ENCODE results near the gene CDKAL1. TPM values are rescaled to one million over a fixed set of nuclear protein-coding genes. Genes with fewer than 3 reads are reported as not detected.
A peak's percentile ranks its signal among the peaks of the same experiment; 100 is the strongest.

The CDKAL1 gene
- total RNA-seq: 33.2 and 34.3 TPM in 2 replicates
- long read RNA-seq, transcript CDKAL1-201 (16 exons, 3,272 nt): major isoform, 41 of 174 reads
- long read RNA-seq, partial matches to known transcripts: 23 of 174 reads
- long read RNA-seq, other reads (novel, unspliced or antisense): 108 of 174 reads

DNA sequence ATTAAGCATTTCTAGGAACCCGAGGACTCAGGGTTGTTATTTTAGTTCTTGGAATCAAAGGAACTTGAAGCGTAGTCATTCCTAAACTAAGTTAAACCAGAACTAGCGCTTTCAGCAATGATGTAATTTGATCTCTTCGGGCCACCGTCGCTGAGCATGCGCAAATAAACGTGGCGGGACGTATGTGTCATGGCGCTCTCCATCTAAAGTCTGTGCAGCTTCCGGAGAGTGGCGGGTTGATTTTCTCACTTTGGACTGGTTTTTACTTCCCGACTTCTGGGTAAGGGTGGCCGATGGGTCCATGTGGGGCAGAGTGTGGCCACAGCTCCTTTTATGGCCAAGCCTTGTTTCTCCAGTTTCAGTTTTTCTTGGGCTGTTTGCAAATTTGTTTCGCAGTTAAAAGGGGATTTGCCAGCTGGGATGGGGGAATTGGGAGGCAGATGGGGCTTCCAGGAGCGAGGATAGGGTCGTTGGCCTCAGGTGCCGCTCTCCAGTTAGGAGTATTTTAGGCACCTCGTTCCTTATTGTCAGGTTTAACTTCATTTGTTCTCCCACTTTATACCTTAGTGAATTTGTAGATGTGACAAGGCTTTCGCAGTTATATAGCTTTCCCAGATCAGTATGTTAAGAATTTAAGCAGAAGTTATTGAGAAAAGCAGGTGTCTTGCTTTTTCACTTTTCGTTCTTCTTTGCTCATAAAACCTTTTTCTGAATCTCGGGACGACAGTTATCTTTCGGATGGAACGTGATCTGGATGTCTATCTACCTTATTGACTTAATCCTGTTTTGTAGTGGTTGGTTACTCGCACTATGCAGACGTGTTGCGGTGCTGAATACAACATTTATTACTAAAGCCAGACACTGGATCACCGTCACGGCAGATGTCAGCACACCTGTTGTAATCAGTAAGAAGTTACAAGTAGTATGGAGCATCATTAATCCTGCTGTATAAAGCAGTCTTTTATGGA is at the start of gene CDKAL1:
Gene CDKAL1, plus strand, starts transcription at position 163 of the 968 bp plus-strand sequence. CDS start 11,894 bp downstream, outside the sequence.
- Mint-ChIP-seq H3K4me3 (ENCODE audit: low read depth) (peak within 1 kb of the TSS; percentile 99), H3K27ac (peak within 1 kb of the TSS; percentile 98), H3K9me3 (ENCODE audit: low read depth) (no peaks in the 10 kb centered on the region), H3K36me3 (ENCODE audit: insufficient read depth) (peaks cover 5% of the 10 kb centered on the region), H3K27me3 (no peaks in the 10 kb centered on the region), H3K4me1 (ENCODE audit: low read depth) (peaks cover 17% of the 10 kb centered on the region)
- TF ChIP-seq, protein P1, sequence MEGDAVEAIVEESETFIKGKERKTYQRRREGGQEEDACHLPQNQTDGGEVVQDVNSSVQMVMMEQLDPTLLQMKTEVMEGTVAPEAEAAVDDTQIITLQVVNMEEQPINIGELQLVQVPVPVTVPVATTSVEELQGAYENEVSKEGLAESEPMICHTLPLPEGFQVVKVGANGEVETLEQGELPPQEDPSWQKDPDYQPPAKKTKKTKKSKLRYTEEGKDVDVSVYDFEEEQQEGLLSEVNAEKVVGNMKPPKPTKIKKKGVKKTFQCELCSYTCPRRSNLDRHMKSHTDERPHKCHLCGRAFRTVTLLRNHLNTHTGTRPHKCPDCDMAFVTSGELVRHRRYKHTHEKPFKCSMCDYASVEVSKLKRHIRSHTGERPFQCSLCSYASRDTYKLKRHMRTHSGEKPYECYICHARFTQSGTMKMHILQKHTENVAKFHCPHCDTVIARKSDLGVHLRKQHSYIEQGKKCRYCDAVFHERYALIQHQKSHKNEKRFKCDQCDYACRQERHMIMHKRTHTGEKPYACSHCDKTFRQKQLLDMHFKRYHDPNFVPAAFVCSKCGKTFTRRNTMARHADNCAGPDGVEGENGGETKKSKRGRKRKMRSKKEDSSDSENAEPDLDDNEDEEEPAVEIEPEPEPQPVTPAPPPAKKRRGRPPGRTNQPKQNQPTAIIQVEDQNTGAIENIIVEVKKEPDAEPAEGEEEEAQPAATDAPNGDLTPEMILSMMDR (IDR thresholded peaks at IDR 0.05; ENCODE audit: unreplicated experiment): no peak
- peak; percentile 64 for DNase-seq (ENCODE audit: low spot score, unreplicated experiment)

DNA sequence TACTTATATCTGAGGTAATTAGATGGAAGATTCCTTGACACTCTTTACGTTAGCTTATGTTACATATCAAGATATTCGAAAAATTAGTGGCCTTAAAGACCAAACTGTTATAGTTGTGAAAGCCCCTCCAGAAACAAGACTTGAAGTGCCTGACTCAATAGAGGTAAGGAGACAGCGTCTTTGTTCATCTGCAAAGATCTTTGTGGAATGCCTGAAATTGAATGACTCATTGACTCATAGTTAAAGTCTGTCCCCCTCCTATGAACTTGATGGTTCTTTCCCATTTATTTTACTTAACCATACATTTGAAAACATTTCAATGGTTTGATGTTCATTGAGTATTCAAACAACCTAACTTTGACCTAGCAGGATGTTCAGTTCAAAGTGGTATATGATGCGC is 47.6 kb upstream of the CDKAL1 start:
- no peak for DNase-seq (ENCODE audit: low spot score, unreplicated experiment)
- H3K36me3 Mint-ChIP-seq (ENCODE audit: insufficient read depth): peaks cover 41% of the 10 kb centered on the region
- no peak overlapping the region for H3K4me3 Mint-ChIP-seq (ENCODE audit: low read depth)
- no peak overlapping the region for H3K27ac Mint-ChIP-seq
- H3K9me3 Mint-ChIP-seq (ENCODE audit: low read depth): no peaks in the 10 kb centered on the region
- TF ChIP-seq, protein P1 (IDR thresholded peaks at IDR 0.05; ENCODE audit: unreplicated experiment): no peak
- no peaks in the 10 kb centered on the region for H3K27me3 Mint-ChIP-seq
- H3K4me1 Mint-ChIP-seq (ENCODE audit: low read depth): no peaks in the 10 kb centered on the region

DNA sequence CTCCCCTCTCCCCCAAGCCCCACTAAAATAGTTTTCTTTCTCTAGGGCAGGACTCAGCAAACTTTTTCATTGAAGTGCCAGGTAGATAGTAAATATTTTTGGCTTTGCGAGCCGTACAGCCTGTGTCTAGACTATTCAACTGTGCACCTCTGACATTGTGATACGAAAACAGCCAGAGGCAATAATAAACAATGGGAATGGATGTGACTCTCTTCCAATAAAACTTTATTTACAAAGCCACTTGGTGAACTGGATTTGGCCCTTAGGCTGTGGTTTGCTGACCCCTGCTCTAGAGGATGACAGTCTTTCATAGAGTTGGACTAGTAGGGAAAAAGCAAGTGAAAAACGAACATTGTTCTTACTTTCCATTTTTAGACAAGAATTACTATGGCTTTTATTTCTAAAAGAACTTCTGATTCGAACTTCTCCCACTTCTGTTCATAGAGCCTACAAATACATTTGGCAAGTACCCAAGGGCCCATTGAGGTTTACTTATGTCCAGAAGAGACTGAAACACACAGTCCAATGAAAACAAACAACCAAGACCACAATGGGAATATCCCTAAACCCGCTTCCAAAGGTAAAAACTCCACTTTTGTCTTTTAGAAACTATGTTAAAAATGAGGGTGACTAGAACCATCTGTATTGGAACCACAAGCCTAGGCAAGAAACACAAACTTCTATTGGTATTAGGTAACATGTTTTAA is 46.4 kb upstream of the CDKAL1 start:
- TF ChIP-seq, protein P1 (IDR thresholded peaks at IDR 0.05; ENCODE audit: unreplicated experiment): no peak
- no peaks in the 10 kb centered on the region for H3K4me1 Mint-ChIP-seq (ENCODE audit: low read depth)
- no peak for DNase-seq (ENCODE audit: low spot score, unreplicated experiment)
- H3K4me3 Mint-ChIP-seq (ENCODE audit: low read depth): no peak overlapping the region
- H3K9me3 Mint-ChIP-seq (ENCODE audit: low read depth): no peaks in the 10 kb centered on the region
- no peaks in the 10 kb centered on the region for H3K27me3 Mint-ChIP-seq
- peaks cover 41% of the 10 kb centered on the region for H3K36me3 Mint-ChIP-seq (ENCODE audit: insufficient read depth)
- no peak overlapping the region for H3K27ac Mint-ChIP-seq

DNA sequence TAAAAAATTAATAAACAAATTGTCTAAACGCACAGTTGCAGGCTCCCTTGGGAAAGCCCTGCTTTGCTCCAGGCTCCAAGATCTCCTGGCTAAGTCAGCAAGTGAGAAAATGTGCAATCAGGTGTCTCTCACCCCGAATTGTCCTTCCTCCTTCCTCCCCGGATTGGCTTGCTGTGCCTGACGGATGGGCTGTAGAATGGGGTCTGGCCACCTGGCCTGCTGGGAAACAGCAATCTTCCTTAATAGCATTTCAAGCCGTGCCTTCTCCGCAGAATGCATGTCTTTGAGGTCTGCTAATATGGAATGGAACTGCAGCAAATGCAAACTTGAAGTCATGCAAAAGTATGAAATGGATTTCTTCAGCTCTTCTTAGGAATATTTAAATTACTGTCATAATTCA is 43.7 kb upstream of the CDKAL1 start:
- Mint-ChIP-seq H3K27ac (no peak overlapping the region), H3K4me1 (ENCODE audit: low read depth) (no peaks in the 10 kb centered on the region), H3K36me3 (ENCODE audit: insufficient read depth) (peaks cover 38% of the 10 kb centered on the region), H3K9me3 (ENCODE audit: low read depth) (no peaks in the 10 kb centered on the region), H3K4me3 (ENCODE audit: low read depth) (no peak overlapping the region), H3K27me3 (no peaks in the 10 kb centered on the region)
- DNase-seq (ENCODE audit: low spot score, unreplicated experiment): no peak
- TF ChIP-seq, protein P1 (IDR thresholded peaks at IDR 0.05; ENCODE audit: unreplicated experiment): no peak

DNA sequence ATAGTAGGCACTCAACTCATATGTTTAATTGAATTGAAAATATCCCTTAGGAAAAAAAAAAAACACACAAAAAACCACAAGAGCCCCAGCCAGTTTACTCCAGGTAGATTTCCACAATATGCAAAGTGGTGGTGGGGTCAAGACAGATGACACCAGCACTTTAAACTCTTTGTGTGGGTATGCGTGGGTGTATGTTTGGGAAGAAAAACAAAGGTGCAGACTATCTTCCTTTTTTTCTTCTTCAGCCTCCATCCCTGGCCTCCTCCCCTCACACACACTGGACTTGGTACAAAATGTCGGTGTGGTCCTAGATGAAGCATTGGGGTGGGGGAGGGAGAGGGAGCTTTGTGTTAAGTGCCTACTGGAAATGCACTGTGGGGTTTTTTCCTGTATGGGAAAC is 42.2 kb upstream of the CDKAL1 start:
- Mint-ChIP-seq H3K9me3 (ENCODE audit: low read depth) (no peaks in the 10 kb centered on the region), H3K4me1 (ENCODE audit: low read depth) (no peaks in the 10 kb centered on the region), H3K27ac (no peak overlapping the region), H3K27me3 (no peaks in the 10 kb centered on the region), H3K4me3 (ENCODE audit: low read depth) (no peak overlapping the region), H3K36me3 (ENCODE audit: insufficient read depth) (peaks cover 27% of the 10 kb centered on the region)
- TF ChIP-seq, protein P1 (IDR thresholded peaks at IDR 0.05; ENCODE audit: unreplicated experiment): no peak
- no peak for DNase-seq (ENCODE audit: low spot score, unreplicated experiment)

All from progenitor cell of endocrine pancreas (in vitro differentiated cells).